A549 treated with AZD9567 at 1 μM for 4 hours (cell line): ENCODE results near the gene MAGEB16. TPM values are rescaled to one million over a fixed set of nuclear protein-coding genes. Genes with fewer than 3 reads are reported as not detected.

Experiments
- total RNA-seq: library from RNA; stranded (reverse); fragments of 200-300 nt; extraction: Qiagen RNA extraction; gene quantifications from 5 replicates; pipeline ENCODE4 v1.2.3, GENCODE V29; 2022; ENCODE audit not compliant: insufficient read depth

The MAGEB16 gene
- not detected in 5 replicates for total RNA-seq

DNA sequence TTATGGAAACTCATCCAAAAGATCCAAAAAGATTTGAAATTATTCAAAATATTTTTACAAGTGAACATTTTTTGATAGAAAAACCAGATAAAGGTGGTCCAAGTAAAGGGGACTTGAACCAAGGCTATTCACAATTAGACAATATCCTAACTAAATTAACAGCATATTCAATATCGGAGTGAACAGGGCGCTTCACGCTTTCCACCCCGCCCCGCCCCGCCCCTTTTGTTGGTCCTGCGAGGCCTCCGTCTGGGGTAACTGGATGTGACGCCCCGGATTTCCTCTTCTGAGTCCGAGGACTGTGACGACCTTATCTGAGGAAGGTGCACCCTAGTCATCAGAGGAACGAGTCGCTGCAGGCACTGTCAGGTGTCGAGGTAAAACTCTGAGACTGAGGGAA lies at the start of gene MAGEB16:
MAGEB16 (plus strand) TSS at position 301 of the 400 bp plus-strand sequence. CDS start 3,855 bp downstream, outside the sequence.

Other genes starting within 250 kb of the MAGEB16 start
- gene CFAP47, start 121.4 kb downstream of the MAGEB16 start, total RNA-seq: not detected in 5 replicates